ENCODE measurements around the gene ENAM.
"Not testable (repeated sequence)": the region's sequence is repeated elsewhere in the genome, so short reads cannot be mapped to it uniquely, and the experiment has no call there.

The ENAM gene

DNA sequence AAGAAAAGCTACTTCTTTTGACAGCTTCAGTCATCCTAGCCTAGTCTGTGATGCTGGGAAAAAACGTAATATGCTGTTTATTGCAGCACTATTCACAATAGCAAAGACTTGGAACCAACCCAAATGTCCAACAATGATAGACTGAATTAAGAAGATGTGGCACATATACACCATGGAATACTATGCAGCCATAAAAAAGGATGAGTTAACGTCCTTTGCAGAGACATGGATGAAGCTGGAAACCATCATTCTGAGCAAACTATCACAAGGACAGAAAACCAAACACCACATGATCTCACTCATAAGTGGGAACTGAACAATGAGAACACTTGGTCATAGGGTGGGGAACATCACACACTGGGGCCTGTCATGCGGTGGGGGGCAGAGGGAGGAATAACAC, 53.6 kb downstream of the ENAM start:
- not testable (repeated sequence) for DNase-seq

DNA sequence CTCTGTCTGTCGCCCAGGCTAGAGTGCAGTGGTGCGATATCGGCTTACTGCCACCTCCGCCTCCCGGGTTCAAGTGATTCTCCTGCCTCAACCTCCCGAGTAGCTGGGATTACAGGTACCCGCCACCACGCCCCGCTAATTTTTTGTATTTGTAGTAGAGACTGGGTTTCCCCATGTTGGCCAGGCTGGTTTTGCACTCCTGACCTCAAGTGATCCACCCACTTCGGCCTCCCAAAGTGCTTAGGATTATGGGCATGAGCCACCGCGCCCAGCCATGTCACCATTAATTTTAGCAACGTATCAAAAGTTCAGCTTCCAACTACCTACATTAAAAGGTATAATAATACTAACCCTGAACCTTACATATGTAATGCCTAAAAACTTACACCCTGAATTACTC, 58.8 kb downstream of the ENAM start:
- DNase-seq: no peak

DNA sequence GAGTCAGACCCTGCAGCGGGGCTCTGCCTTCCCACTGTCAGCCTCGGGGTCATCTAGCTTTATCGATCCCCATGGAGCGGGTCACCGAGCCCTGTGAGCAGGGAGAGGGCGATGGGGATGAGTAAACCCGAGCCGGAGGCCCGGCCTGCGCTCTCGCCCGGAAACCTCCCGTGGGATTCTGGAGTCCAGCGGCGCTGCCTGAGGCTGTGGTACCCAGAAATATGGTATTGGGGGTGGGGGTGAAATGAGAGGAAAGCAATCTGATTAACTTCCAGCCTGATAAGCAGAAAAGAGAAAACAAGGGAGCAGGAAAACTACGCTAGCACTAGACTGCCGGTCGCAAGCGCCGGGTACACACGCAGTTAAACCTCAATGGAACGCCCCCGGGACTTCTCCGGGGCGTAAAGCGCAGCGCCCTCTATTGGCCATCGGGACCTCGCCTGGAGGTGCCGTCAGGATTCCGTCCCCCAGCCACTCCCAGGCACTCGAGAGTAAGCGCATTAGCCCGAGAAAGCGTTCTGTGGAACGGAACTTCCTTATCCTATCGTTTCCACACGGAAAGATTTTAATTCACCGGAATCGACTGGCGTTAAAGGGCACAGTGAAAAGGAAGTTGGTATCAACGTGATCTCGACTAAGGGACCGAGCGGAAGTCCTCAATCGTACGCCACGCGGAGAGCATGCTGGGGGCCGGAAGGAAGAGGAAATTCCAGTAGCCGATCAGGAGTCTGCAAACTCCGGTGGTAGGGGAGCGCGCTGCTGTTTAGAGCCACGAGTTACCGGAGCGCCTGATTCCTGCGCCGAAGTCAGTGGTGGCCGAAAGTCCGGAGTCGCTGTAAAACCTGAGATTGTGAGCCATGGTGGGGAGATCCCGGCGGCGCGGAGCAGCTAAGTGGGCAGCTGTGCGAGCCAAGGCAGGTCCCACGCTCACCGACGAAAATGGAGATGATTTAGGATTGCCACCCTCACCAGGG, 59.6 kb downstream of the ENAM start, which contains the start of gene UTP3:
UTP3 (plus strand) TSS at position 712 of the 974 bp plus-strand sequence; CDS start at position 858, 146 bp downstream.
- peak; percentile 96 to 99 for DNase-seq

DNA sequence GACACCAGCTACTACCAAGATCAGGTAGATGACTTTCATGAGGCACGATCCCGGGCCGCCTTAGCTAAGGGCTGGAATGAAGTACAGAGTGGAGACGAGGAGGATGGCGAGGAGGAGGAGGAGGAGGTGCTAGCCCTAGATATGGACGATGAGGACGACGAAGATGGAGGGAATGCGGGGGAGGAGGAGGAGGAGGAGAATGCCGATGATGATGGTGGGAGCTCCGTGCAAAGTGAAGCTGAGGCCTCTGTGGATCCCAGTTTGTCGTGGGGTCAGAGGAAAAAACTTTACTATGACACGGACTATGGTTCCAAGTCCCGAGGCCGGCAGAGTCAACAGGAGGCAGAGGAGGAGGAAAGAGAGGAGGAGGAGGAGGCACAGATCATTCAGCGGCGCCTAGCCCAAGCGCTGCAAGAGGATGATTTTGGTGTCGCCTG, 60.3 kb downstream of the ENAM start:
- DNase-seq: peak in 1 of 2 experiments; percentile 3

DNA sequence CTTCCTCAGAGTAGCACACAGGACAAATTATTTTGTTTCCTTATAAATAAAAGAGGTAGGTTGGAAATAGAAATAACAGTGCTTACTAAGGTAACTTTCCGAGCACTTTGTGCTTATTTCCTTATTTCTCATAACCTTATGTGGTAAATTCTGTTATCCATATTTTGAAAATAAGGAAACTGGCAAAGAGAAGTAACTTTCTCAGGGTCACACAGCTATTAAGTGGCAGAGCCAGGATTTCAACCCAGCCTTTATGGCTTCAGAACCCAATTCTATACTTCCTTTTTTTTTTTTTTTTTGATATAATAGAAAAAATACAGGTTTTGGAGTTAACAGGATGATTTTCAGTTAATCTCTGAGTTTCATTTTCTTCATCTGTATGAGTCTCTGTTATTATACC, 63.1 kb downstream of the ENAM start:
- DNase-seq: no peak

DNA sequence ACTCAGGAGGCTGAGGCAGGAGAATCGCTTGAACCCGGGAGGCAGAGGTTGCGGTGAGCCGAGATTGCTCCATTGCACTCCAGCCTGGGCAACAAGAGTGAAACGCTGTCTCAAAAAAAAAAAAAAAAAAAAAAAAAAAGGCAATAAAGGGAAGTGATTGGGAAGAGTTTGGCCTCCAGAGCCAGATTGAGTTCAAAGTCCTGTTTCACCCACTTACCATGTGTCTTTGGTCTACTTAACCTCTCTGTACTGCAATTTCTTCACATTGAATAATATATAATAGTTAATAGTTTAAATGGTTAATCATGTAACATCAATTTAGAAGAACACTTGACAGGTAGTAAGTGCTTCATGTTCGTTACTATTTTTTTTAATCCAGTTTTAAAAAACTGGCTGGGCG, 66.1 kb downstream of the ENAM start:
- DNase-seq: not testable (repeated sequence)

Measured in NCI-H524 (cell line).